HEK293T (cell line): ENCODE measurements around the gene C2orf81.

ENCODE experiments used
- ARNT ChIP-seq: fragments of 450-650 bp; IDR thresholded peaks from 2 replicates; pipeline ENCODE4 v1.6.1; 2017; ENCODE audit warnings: mild to moderate bottlenecking
- BHLHE40 ChIP-seq: fragments of 450-650 bp; IDR thresholded peaks from 2 replicates; pipeline ENCODE4 v1.6.1; 2016; ENCODE audit warnings: mild to moderate bottlenecking, moderate library complexity, borderline replicate concordance
- CTBP1 ChIP-seq: fragments of 450-650 bp; IDR thresholded peaks from 2 replicates; pipeline ENCODE4 v1.6.1; 2016; ENCODE audit warnings: borderline replicate concordance
- ELF4 ChIP-seq: fragments of 450-650 bp; IDR thresholded peaks from 2 replicates; pipeline ENCODE4 v1.6.1; 2017; ENCODE audit warnings: antibody characterized with exemption
- FOXA1 ChIP-seq: fragments of 450-650 bp; IDR thresholded peaks from 2 replicates; pipeline ENCODE4 v1.6.1; 2016; ENCODE audit warnings: mild to moderate bottlenecking
- FOXK2 ChIP-seq: fragments of 450-650 bp; IDR thresholded peaks from 2 replicates; pipeline ENCODE4 v1.6.1; 2016; ENCODE audit warnings: mild to moderate bottlenecking
- FOXM1 ChIP-seq: fragments of 450-650 bp; IDR thresholded peaks from 2 replicates; pipeline ENCODE4 v1.6.1; 2017; ENCODE audit warnings: mild to moderate bottlenecking, borderline replicate concordance
- HDGF ChIP-seq: fragments of 450-650 bp; IDR thresholded peaks from 2 replicates; pipeline ENCODE4 v1.6.1; 2017; ENCODE audit warnings: antibody characterized with exemption, borderline replicate concordance
- L3MBTL2 ChIP-seq: fragments of 450-650 bp; conservative IDR thresholded peaks from 2 replicates; pipeline ENCODE4 v1.6.1; 2016; ENCODE audit warnings: mild to moderate bottlenecking
- SP1 ChIP-seq: fragments of 450-650 bp; IDR thresholded peaks from 2 replicates; pipeline ENCODE4 v1.6.1; 2017
- TARDBP ChIP-seq: fragments of 450-650 bp; IDR thresholded peaks from 2 replicates; pipeline ENCODE4 v1.6.1; 2016
- ZNF384 ChIP-seq: fragments of 450-650 bp; IDR thresholded peaks from 2 replicates; pipeline ENCODE4 v1.6.1; 2016
- TF ChIP-seq, protein P1 (sequence below): fragments of 450-650 bp; IDR thresholded peaks from 2 replicates; pipeline ENCODE4 v1.6.1; 2016

DNA sequence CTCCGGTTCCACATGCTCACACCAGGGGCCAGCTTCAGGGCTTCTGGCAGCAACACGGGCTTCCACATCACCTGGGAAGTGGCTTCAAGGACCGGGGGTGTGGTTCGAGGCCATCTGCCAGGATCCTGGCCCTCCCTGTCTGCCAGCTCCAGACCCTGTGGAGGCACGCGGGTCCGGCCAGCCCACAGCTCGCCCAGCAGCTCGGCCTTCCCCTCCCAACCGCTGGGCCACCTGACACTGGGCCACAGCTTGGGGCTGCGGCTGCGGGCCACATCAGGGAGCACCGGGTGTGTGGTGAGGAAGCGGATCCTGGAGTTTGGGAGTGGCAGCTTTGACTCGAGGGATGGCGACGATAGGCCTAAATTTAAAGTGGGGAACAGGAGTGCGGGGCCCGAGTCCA, 7.0 kb downstream of the C2orf81 start:
- TF ChIP-seq BHLHE40 (no peak), CTBP1 (no peak), ELF4 (no peak), FOXM1 (no peak), HDGF (no peak), TARDBP (no peak), ZNF384 (no peak), FOXK2 (no peak), ARNT (no peak), SP1 (no peak), L3MBTL2 (no peak), FOXA1 (no peak)
- TF ChIP-seq, protein P1, sequence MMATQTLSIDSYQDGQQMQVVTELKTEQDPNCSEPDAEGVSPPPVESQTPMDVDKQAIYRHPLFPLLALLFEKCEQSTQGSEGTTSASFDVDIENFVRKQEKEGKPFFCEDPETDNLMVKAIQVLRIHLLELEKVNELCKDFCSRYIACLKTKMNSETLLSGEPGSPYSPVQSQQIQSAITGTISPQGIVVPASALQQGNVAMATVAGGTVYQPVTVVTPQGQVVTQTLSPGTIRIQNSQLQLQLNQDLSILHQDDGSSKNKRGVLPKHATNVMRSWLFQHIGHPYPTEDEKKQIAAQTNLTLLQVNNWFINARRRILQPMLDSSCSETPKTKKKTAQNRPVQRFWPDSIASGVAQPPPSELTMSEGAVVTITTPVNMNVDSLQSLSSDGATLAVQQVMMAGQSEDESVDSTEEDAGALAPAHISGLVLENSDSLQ = no peak
